Suprapubic skin (tissue), 3 donors: ENCODE measurements around the gene ZNF143.

Experiments used
- EP300 ChIP-seq: sonication (generic); formaldehyde crosslinking; IDR thresholded peaks from one replicate; pipeline ENCODE4 v1.6.1; 2017; ENCODE audit warnings: antibody characterized with exemption
- POLR2A ChIP-seq, 2 donors: fragments of 450-650 bp; IDR thresholded peaks; one replicate each; pipeline ENCODE4 v1.6.1; 2017; ENCODE audit warnings: antibody characterized with exemption in 2 of 2, mild to moderate bottlenecking in 2 of 2, moderate library complexity in 2 of 2
- TF ChIP-seq, protein P1 (sequence below), 2 donors: fragments of 200-600 bp in 1 of 2; fragments of 450-650 bp in 1 of 2; sonication (generic) in 1 of 2; IDR thresholded peaks; one replicate each; pipeline ENCODE4 v1.5.1; 2016 to 2019; ENCODE audit warnings: antibody characterized with exemption in 2 of 2, mild to moderate bottlenecking in 1 of 2, moderate library complexity in 1 of 2

DNA sequence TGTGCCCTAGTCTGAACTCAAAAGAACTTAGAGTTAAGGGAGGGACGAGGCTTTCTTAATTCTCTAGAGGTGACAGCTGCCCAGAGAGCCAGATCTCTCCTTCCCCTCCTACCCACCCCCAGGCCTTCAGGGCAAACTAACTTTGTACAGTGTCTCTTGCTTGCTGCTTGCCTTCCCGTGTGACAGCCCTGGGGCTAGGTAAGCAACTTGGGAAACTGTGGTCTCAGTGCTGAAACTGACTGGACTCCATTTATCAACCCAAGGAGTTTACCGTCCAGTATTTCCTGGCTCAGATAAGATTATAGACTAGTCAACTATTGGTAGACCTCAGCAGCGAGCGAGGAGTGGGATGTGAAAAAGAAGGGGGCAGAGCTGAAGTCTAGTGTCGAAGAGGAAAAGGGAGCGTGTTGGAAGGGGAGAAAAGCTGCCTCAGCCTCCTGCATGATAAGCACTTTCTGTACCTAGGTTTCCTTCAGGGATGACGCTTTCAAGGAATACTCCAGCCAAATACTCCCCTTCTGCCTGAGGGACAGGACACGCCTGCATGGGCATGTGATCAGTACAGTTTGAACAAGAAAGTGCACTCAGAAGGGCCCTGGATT lies 69.3 kb downstream of the ZNF143 start:
- TF ChIP-seq POLR2A (IDR thresholded peaks at IDR 0.05) (no peak), EP300 (no peak)
- TF ChIP-seq, protein P1, sequence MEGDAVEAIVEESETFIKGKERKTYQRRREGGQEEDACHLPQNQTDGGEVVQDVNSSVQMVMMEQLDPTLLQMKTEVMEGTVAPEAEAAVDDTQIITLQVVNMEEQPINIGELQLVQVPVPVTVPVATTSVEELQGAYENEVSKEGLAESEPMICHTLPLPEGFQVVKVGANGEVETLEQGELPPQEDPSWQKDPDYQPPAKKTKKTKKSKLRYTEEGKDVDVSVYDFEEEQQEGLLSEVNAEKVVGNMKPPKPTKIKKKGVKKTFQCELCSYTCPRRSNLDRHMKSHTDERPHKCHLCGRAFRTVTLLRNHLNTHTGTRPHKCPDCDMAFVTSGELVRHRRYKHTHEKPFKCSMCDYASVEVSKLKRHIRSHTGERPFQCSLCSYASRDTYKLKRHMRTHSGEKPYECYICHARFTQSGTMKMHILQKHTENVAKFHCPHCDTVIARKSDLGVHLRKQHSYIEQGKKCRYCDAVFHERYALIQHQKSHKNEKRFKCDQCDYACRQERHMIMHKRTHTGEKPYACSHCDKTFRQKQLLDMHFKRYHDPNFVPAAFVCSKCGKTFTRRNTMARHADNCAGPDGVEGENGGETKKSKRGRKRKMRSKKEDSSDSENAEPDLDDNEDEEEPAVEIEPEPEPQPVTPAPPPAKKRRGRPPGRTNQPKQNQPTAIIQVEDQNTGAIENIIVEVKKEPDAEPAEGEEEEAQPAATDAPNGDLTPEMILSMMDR (IDR thresholded peaks at IDR 0.05), result no peak
